HepG2 (cell line): ENCODE data around the gene NAB1. TPM values are rescaled to one million over a fixed set of nuclear protein-coding genes. Genes with fewer than 3 reads are reported as not detected.

Experiments used
- ADNP ChIP-seq: sonication (generic); formaldehyde crosslinking; IDR thresholded peaks from 2 replicates; pipeline ENCODE4 v1.4.0; 2020; ENCODE audit warnings: missing genetic modification reagents
- FOXM1 ChIP-seq: sonication (generic); formaldehyde crosslinking; IDR thresholded peaks from 2 replicates; pipeline ENCODE4 v1.5.0; 2020; ENCODE audit warnings: missing genetic modification reagents
- HES4 ChIP-seq: sonication (generic); formaldehyde crosslinking; IDR thresholded peaks from 2 replicates; pipeline ENCODE4 v1.9.0; 2021; ENCODE audit warnings: mild to moderate bottlenecking, missing genetic modification reagents, borderline replicate concordance
- HNF4G ChIP-seq, 2 experiments: sonication (generic) in 1 of 2; formaldehyde crosslinking in 1 of 2; IDR thresholded peaks; 2 replicates each; pipeline versions ENCODE4 v1.4.0 to v1.6.1; 2011 to 2020; ENCODE audit warnings: borderline replicate concordance in 2 of 2, low read depth in 2 of 2, mild to moderate bottlenecking in 2 of 2, low read length in 1 of 2, missing genetic modification reagents in 1 of 2, moderate library complexity in 1 of 2
- KIAA2018 ChIP-seq: sonication (generic); formaldehyde crosslinking; IDR thresholded peaks from 2 replicates; pipeline ENCODE4 v1.5.0; 2020; ENCODE audit warnings: mild to moderate bottlenecking, missing genetic modification reagents, borderline replicate concordance
- MED8 ChIP-seq: sonication (generic); formaldehyde crosslinking; IDR thresholded peaks from 2 replicates; pipeline ENCODE4 v1.8.1; 2023; ENCODE audit warnings: mild to moderate bottlenecking, missing genetic modification reagents; ENCODE audit not compliant: insufficient replicate concordance
- MTF2 ChIP-seq: sonication (generic); formaldehyde crosslinking; IDR thresholded peaks from 2 replicates; pipeline ENCODE4 v1.5.0; 2020; ENCODE audit warnings: missing genetic modification reagents, borderline replicate concordance
- PHF20 ChIP-seq: sonication (generic); formaldehyde crosslinking; IDR thresholded peaks from 2 replicates; pipeline ENCODE4 v1.5.0; 2020; ENCODE audit warnings: mild to moderate bottlenecking, missing genetic modification reagents
- RBFOX2 ChIP-seq: fragments of 200-400 bp; formaldehyde crosslinking; IDR thresholded peaks from 2 replicates; pipeline ENCODE4 v1.6.1; 2017; ENCODE audit warnings: low read depth, mild to moderate bottlenecking, low read length
- SAFB2 ChIP-seq: sonication (generic); formaldehyde crosslinking; IDR thresholded peaks from 2 replicates; pipeline ENCODE4 v1.5.1; 2020; ENCODE audit warnings: missing genetic modification reagents, low read depth, mild to moderate bottlenecking, borderline replicate concordance
- ZMYM2 ChIP-seq: sonication (generic); formaldehyde crosslinking; IDR thresholded peaks from 2 replicates; pipeline ENCODE4 v1.8.0; 2022; ENCODE audit warnings: mild to moderate bottlenecking, missing genetic modification reagents
- ZNF460 ChIP-seq: sonication (generic); formaldehyde crosslinking; IDR thresholded peaks from 2 replicates; pipeline ENCODE4 v1.5.1; 2020; ENCODE audit warnings: missing genetic modification reagents, mild to moderate bottlenecking, borderline replicate concordance
- ZNF546 ChIP-seq: sonication (generic); formaldehyde crosslinking; conservative IDR thresholded peaks from 2 replicates; pipeline ENCODE4 v1.8.1; 2023; ENCODE audit warnings: mild to moderate bottlenecking, missing genetic modification reagents
- ZNF558 ChIP-seq: sonication (generic); formaldehyde crosslinking; IDR thresholded peaks from 2 replicates; pipeline ENCODE4 v1.9.0; 2022; ENCODE audit warnings: mild to moderate bottlenecking, missing genetic modification reagents, borderline replicate concordance
- ZNF614 ChIP-seq: IDR thresholded peaks from 2 replicates; pipeline ENCODE4 v1.6.1; 2018; ENCODE audit warnings: missing biosample characterization, missing genetic modification reagents, inconsistent platforms, borderline replicate concordance
- ZNF687 ChIP-seq: sonication (generic); formaldehyde crosslinking; IDR thresholded peaks from 2 replicates; pipeline ENCODE4 v1.5.1; 2020; ENCODE audit warnings: mild to moderate bottlenecking, missing genetic modification reagents, moderate library complexity
- polyA plus RNA-seq, 8 experiments: library from polyadenylated mRNA; depleted of rRNA in 3 of 8; stranded (reverse) in 7 of 8; unstranded in 1 of 8; fragments of >200 nt; fragmentation: Illumina TruSeq in 4 of 8; extraction: Trizol in 4 of 8; gene quantifications; 2 replicates each; pipeline versions ENCODE4 v1.2.1 to v1.2.3, GENCODE V29; 2011 to 2016; ENCODE audit warnings: low read depth in 4 of 8, missing spikeins in 1 of 8, mixed read lengths in 1 of 8; ENCODE audit not compliant: insufficient read depth in 1 of 8
- total RNA-seq, 5 experiments: library from RNA; depleted of rRNA; stranded (reverse); fragments of >200 nt; fragmentation: Illumina TruSeq; extraction: Trizol; gene quantifications; 2 replicates each; pipeline ENCODE4 v1.2.3, GENCODE V29; 2016; ENCODE audit warnings: low read depth in 1 of 5

The NAB1 gene
- total and polyA plus RNA-seq, 2 of the 13 experiments (the other 11 are each of a cell fraction or from before 2014, with no cell fraction given), result 24.5 to 46.0 TPM

GRCh38 chr2:190649035-190649797 is at the start of gene NAB1 (continued):
- TF ChIP-seq RBFOX2 (peak; percentile 77), ZMYM2 (CRISPR knock-in tag) (no peak), ZNF614 (no peak), SAFB2 (CRISPR knock-in tag) (peak; percentile 40; the same call in 1 of the 2 replicates), FOXM1 (CRISPR knock-in tag) (no peak), ZNF687 (peak; percentile 78), ADNP (no peak), ZNF460 (CRISPR knock-in tag) (0 out of 2 replicates have a peak, but pooled peaks have one; percentile 19), KIAA2018 (CRISPR knock-in tag) (no peak), HES4 (CRISPR knock-in tag) (peak; percentile 61; the same call in 1 of the 2 replicates), MTF2 (CRISPR knock-in tag) (peak; percentile 72; the same call in 1 of the 2 replicates), ZNF546 (CRISPR knock-in tag) (peak; percentile 52; the same call in 1 of the 2 replicates), PHF20 (CRISPR knock-in tag) (no peak), MED8 (CRISPR knock-in tag) (peak; percentile 31), ZNF558 (CRISPR knock-in tag) (no peak), HNF4G (IDR thresholded peaks at IDR 0.05; ENCODE audit: borderline replicate concordance, low read depth, low read length) (no peak), HNF4G (CRISPR knock-in tag; IDR thresholded peaks at IDR 0.05; ENCODE audit: borderline replicate concordance, low read depth) (peak; percentile 58; the same call in 1 of the 2 replicates)
